Gastrocnemius medialis (tissue), 4 donors: Measurements from ENCODE around the gene KRTAP5-7.

Experiments used
- POLR2A ChIP-seq, 2 donors: fragments of 450-650 bp; IDR thresholded peaks; one replicate each; pipeline ENCODE4 v1.6.1; 2017; ENCODE audit warnings: antibody characterized with exemption in 2 of 2, mild to moderate bottlenecking in 2 of 2, moderate library complexity in 2 of 2
- TF ChIP-seq, protein P1 (sequence below), 5 experiments: fragments of 450-650 bp in 3 of 5; fragments of 200-600 bp in 2 of 5; sonication (generic) in 2 of 5; IDR thresholded peaks in 4 of 5; conservative IDR thresholded peaks in 1 of 5; 1 replicate in 4 of 5; 2 replicates in 1 of 5; pipeline ENCODE4 v1.5.1; 2016 to 2019; ENCODE audit warnings: antibody characterized with exemption in 5 of 5, mild to moderate bottlenecking in 3 of 5, moderate library complexity in 3 of 5

DNA sequence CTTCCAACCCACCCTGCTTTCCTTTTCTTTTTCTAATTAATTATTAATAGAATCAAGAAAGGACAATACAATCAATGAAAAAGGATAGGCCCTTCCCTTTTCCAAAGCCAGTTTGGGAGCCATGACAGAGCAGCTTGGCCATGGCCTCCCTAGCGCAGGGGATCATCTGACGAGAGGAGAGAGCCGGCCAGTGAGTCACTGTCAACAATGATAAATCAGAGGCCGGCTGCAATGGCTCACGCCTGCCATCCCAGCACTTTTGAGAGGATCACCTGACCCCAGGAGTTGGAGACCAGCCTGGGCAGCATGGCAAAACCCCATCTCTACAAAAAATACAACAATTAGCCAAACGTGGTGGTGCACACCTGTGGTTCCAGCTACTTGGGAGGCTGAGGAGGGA is 27.5 kb upstream of the KRTAP5-7 start:
- no peak for TF ChIP-seq POLR2A (IDR thresholded peaks at IDR 0.05)
- TF ChIP-seq, protein P1, sequence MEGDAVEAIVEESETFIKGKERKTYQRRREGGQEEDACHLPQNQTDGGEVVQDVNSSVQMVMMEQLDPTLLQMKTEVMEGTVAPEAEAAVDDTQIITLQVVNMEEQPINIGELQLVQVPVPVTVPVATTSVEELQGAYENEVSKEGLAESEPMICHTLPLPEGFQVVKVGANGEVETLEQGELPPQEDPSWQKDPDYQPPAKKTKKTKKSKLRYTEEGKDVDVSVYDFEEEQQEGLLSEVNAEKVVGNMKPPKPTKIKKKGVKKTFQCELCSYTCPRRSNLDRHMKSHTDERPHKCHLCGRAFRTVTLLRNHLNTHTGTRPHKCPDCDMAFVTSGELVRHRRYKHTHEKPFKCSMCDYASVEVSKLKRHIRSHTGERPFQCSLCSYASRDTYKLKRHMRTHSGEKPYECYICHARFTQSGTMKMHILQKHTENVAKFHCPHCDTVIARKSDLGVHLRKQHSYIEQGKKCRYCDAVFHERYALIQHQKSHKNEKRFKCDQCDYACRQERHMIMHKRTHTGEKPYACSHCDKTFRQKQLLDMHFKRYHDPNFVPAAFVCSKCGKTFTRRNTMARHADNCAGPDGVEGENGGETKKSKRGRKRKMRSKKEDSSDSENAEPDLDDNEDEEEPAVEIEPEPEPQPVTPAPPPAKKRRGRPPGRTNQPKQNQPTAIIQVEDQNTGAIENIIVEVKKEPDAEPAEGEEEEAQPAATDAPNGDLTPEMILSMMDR (IDR thresholded peaks at IDR 0.05 in 4 of 5, conservative IDR thresholded peaks at IDR 0.05 in 1 of 5) = no peak
